Peyer's patch (tissue), 4 donors: ENCODE measurements around the gene TIAL1.

Experiments used
- CTCF ChIP-seq, 6 experiments: fragments of 450-650 bp in 4 of 6; fragments of 200-600 bp in 2 of 6; sonication (generic) in 1 of 6; IDR thresholded peaks; one replicate each; pipeline ENCODE4 v1.5.1; 2017 to 2019; ENCODE audit warnings: antibody characterized with exemption in 6 of 6, mild to moderate bottlenecking in 3 of 6, moderate library complexity in 1 of 6
- POLR2A ChIP-seq, 2 donors: fragments of 450-650 bp; IDR thresholded peaks; one replicate each; pipeline ENCODE4 v1.5.1; 2017; ENCODE audit warnings: antibody characterized with exemption in 2 of 2, mild to moderate bottlenecking in 2 of 2, moderate library complexity in 2 of 2

GRCh38 chr10:119597405-119598186 is 832 bp upstream of the TIAL1 start:
- TF ChIP-seq CTCF (IDR thresholded peaks at IDR 0.05) (no peak), POLR2A (IDR thresholded peaks at IDR 0.05) (no peak)
